NCI-H2107 (cell line): ENCODE results near the gene SLC4A9.
A peak's percentile ranks its signal among the peaks of the same experiment; 100 is the strongest.

Experiments used
- DNase-seq: peaks from one replicate; lab custom pipeline; 2025; lab: John Stamatoyannopoulos, UW

The SLC4A9 gene

GRCh38 chr5:140361901-140362300 is 1.9 kb downstream of the SLC4A9 start:
- DNase-seq, result no peak

- DNase-seq, result no peak
Observed at GRCh38 chr5:140362311-140362710, 2.3 kb downstream of the SLC4A9 start.

- peak; percentile 8 for DNase-seq
Observed at GRCh38 chr5:140362875-140363630, 3.1 kb downstream of the SLC4A9 start.

GRCh38 chr5:140363631-140364471 is 3.9 kb downstream of the SLC4A9 start:
- DNase-seq, result no peak

- no peak for DNase-seq
Observed at GRCh38 chr5:140364472-140364765, 4.4 kb downstream of the SLC4A9 start.

- DNase-seq, result no peak
Observed at GRCh38 chr5:140365282-140365681, 5.3 kb downstream of the SLC4A9 start.

GRCh38 chr5:140365941-140366340 is 5.9 kb downstream of the SLC4A9 start:
- DNase-seq, result no peak

- no peak for DNase-seq
Observed at GRCh38 chr5:140366589-140367255, 6.7 kb downstream of the SLC4A9 start.

- no peak for DNase-seq
Observed at GRCh38 chr5:140367256-140368013, 7.4 kb downstream of the SLC4A9 start.

- DNase-seq, result no peak
Observed at GRCh38 chr5:140371356-140372151, 11.6 kb downstream of the SLC4A9 start.

- no peak for DNase-seq
Observed at GRCh38 chr5:140372971-140373487, 13.0 kb downstream of the SLC4A9 start.

GRCh38 chr5:140381351-140381750 is 21.4 kb downstream of the SLC4A9 start:
- DNase-seq, result no peak

- no peak for DNase-seq
Observed at GRCh38 chr5:140381972-140382371, 22.0 kb downstream of the SLC4A9 start.

GRCh38 chr5:140382866-140383265 is 22.9 kb downstream of the SLC4A9 start:
- no peak for DNase-seq

GRCh38 chr5:140383300-140383699 is 23.3 kb downstream of the SLC4A9 start:
- no peak for DNase-seq

GRCh38 chr5:140388052-140388451 is 28.1 kb downstream of the SLC4A9 start:
- DNase-seq, result no peak

- DNase-seq, result no peak
Observed at GRCh38 chr5:140391312-140391711, 31.3 kb downstream of the SLC4A9 start.

GRCh38 chr5:140391732-140392131 is 31.7 kb downstream of the SLC4A9 start:
- DNase-seq, result no peak

- no peak for DNase-seq
Observed at GRCh38 chr5:140393738-140394137, 33.7 kb downstream of the SLC4A9 start.

- no peak for DNase-seq
Observed at GRCh38 chr5:140398379-140398811, 38.4 kb downstream of the SLC4A9 start.
